Measurements from ENCODE around the gene CCDC183.

GRCh38 chr9:136825295-136826187 lies 29.4 kb downstream of the CCDC183 start:
- TF ChIP-seq POLR2AphosphoS5 (IDR thresholded peaks at IDR 0.05), result no peak
- TF ChIP-seq CTCF (IDR thresholded peaks at IDR 0.05), result no peak

All from sigmoid colon (tissue), 4 donors.